ENCODE results near the gene ZNF567. TPM values are rescaled to one million over a fixed set of nuclear protein-coding genes. Genes with fewer than 3 reads are reported as not detected.

Gene ZNF567
- 1 to 10 TPM; 1.6 to 2.1 TPM for polyA plus RNA-seq

- Histone ChIP-seq H3K9me3 (ENCODE audit: control insufficient read depth in 2 of 2, insufficient read depth in 1 of 2, low read depth in 1 of 2, low read length in 1 of 2) (peaks cover 0 to 2% of the 10 kb centered on the region in 2 donors), H3K36me3 (ENCODE audit: control insufficient read depth in 2 of 2, insufficient read depth in 2 of 2, low read length in 1 of 2) (peaks cover under 1 to 11% of the 10 kb centered on the region in 2 donors)
- 0 to 1% methylated on average over 69 of the region's 69 CpGs for WGBS, 2 donors
Measured at GRCh38 chr19:36687214-36688056, at the start of gene ZNF567. Gene ZNF567 (plus strand): TSS chr19:36687612. CDS start chr19:36694868, 7,256 bp downstream.

GRCh38 chr19:36638862-36639510 lies 48.4 kb upstream of the ZNF567 start:
- 95 to 96% methylated on average over 5 of the region's 5 CpGs for WGBS, 2 donors
- Histone ChIP-seq H3K27me3 (ENCODE audit: control insufficient read depth in 1 of 2, insufficient read depth in 2 of 2, low read length in 2 of 2) (no peaks in the 10 kb centered on the region), H3K27ac (ENCODE audit: low read depth in 2 of 2, low read length in 1 of 2) (no peak overlapping the region), H3K4me1 (ENCODE audit: control insufficient read depth in 2 of 2, insufficient read depth in 2 of 2, low read length in 1 of 2) (no peaks in the 10 kb centered on the region), H3K4me3 (ENCODE audit: low read depth in 1 of 2, low read length in 2 of 2) (no peak overlapping the region), H3K9me3 (ENCODE audit: control insufficient read depth in 2 of 2, insufficient read depth in 1 of 2, low read depth in 1 of 2, low read length in 1 of 2) (peaks cover 16 to 32% of the 10 kb centered on the region in 2 donors), H3K36me3 (ENCODE audit: control insufficient read depth in 2 of 2, insufficient read depth in 2 of 2, low read length in 1 of 2) (peaks cover 0 to 6% of the 10 kb centered on the region in 2 donors)

More at GRCh38 chr19:36687214-36688056, at the start of gene ZNF567:
- no peaks in the 10 kb centered on the region for H3K4me1 ChIP-seq (ENCODE audit: control insufficient read depth in 2 of 2, insufficient read depth in 2 of 2, low read length in 1 of 2)
- H3K27ac ChIP-seq (ENCODE audit: low read depth in 2 of 2, low read length in 1 of 2) = peak within 1 kb of the TSS; percentile 71 to 94
- no peaks in the 10 kb centered on the region for H3K27me3 ChIP-seq (ENCODE audit: control insufficient read depth in 1 of 2, insufficient read depth in 2 of 2, low read length in 2 of 2)
- peak within 1 kb of the TSS; percentile 94 to 97 for H3K4me3 ChIP-seq (ENCODE audit: low read depth in 1 of 2, low read length in 2 of 2)

GRCh38 chr19:36646746-36647145 lies 40.7 kb upstream of the ZNF567 start:
- no peak overlapping the region for H3K4me3 ChIP-seq (ENCODE audit: low read depth in 1 of 2, low read length in 2 of 2)
- H3K27ac ChIP-seq (ENCODE audit: low read depth in 2 of 2, low read length in 1 of 2) = no peak overlapping the region
- peaks cover 10 to 16% of the 10 kb centered on the region in 2 donors for H3K36me3 ChIP-seq (ENCODE audit: control insufficient read depth in 2 of 2, insufficient read depth in 2 of 2, low read length in 1 of 2)
- no peaks in the 10 kb centered on the region for H3K4me1 ChIP-seq (ENCODE audit: control insufficient read depth in 2 of 2, insufficient read depth in 2 of 2, low read length in 1 of 2)
- H3K9me3 ChIP-seq (ENCODE audit: control insufficient read depth in 2 of 2, insufficient read depth in 1 of 2, low read depth in 1 of 2, low read length in 1 of 2) = peaks cover 11 to 40% of the 10 kb centered on the region in 2 donors
- 92 to 96% methylated on average over 2 of the region's 2 CpGs for WGBS, 2 donors
- no peaks in the 10 kb centered on the region for H3K27me3 ChIP-seq (ENCODE audit: control insufficient read depth in 1 of 2, insufficient read depth in 2 of 2, low read length in 2 of 2)

- peaks cover 18 to 20% of the 10 kb centered on the region in 2 donors for H3K36me3 ChIP-seq (ENCODE audit: control insufficient read depth in 2 of 2, insufficient read depth in 2 of 2, low read length in 1 of 2)
- 81 to 88% methylated on average over 1 of the region's 1 CpG for WGBS, 2 donors
- H3K4me3 ChIP-seq (ENCODE audit: low read depth in 1 of 2, low read length in 2 of 2) = no peak overlapping the region
- peaks cover 4 to 24% of the 10 kb centered on the region in 2 donors for H3K9me3 ChIP-seq (ENCODE audit: control insufficient read depth in 2 of 2, insufficient read depth in 1 of 2, low read depth in 1 of 2, low read length in 1 of 2)
- no peaks in the 10 kb centered on the region for H3K27me3 ChIP-seq (ENCODE audit: control insufficient read depth in 1 of 2, insufficient read depth in 2 of 2, low read length in 2 of 2)
- no peaks in the 10 kb centered on the region for H3K4me1 ChIP-seq (ENCODE audit: control insufficient read depth in 2 of 2, insufficient read depth in 2 of 2, low read length in 1 of 2)
- H3K27ac ChIP-seq (ENCODE audit: low read depth in 2 of 2, low read length in 1 of 2) = no peak overlapping the region
Measured at GRCh38 chr19:36652958-36653357, 34.5 kb upstream of the ZNF567 start.

- WGBS, 2 donors = 39 to 59% methylated on average over 14 of the region's 14 CpGs
- Histone ChIP-seq H3K4me3 (ENCODE audit: low read depth in 1 of 2, low read length in 2 of 2) (peak overlapping the region; percentile 82 to 88), H3K4me1 (ENCODE audit: control insufficient read depth in 2 of 2, insufficient read depth in 2 of 2, low read length in 1 of 2) (peaks cover 0 to 2% of the 10 kb centered on the region in 2 donors), H3K27ac (ENCODE audit: low read depth in 2 of 2, low read length in 1 of 2) (peak overlapping the region; percentile 40 to 63), H3K27me3 (ENCODE audit: control insufficient read depth in 1 of 2, insufficient read depth in 2 of 2, low read length in 2 of 2) (no peaks in the 10 kb centered on the region), H3K36me3 (ENCODE audit: control insufficient read depth in 2 of 2, insufficient read depth in 2 of 2, low read length in 1 of 2) (peaks cover 0 to 3% of the 10 kb centered on the region in 2 donors), H3K9me3 (ENCODE audit: control insufficient read depth in 2 of 2, insufficient read depth in 1 of 2, low read depth in 1 of 2, low read length in 1 of 2) (peaks cover 0 to 5% of the 10 kb centered on the region in 2 donors)
Measured at GRCh38 chr19:36665832-36666231, 21.6 kb upstream of the ZNF567 start.

- H3K27ac ChIP-seq (ENCODE audit: low read depth in 2 of 2, low read length in 1 of 2) = no peak overlapping the region
- no peaks in the 10 kb centered on the region for H3K27me3 ChIP-seq (ENCODE audit: control insufficient read depth in 1 of 2, insufficient read depth in 2 of 2, low read length in 2 of 2)
- WGBS, 2 donors = 87 to 89% methylated on average over 2 of the region's 2 CpGs
- H3K9me3 ChIP-seq (ENCODE audit: control insufficient read depth in 2 of 2, insufficient read depth in 1 of 2, low read depth in 1 of 2, low read length in 1 of 2) = peaks cover 9 to 11% of the 10 kb centered on the region in 2 donors
- peaks cover 0 to 2% of the 10 kb centered on the region in 2 donors for H3K4me1 ChIP-seq (ENCODE audit: control insufficient read depth in 2 of 2, insufficient read depth in 2 of 2, low read length in 1 of 2)
- H3K36me3 ChIP-seq (ENCODE audit: control insufficient read depth in 2 of 2, insufficient read depth in 2 of 2, low read length in 1 of 2) = peaks cover 0 to 8% of the 10 kb centered on the region in 2 donors
- H3K4me3 ChIP-seq (ENCODE audit: low read depth in 1 of 2, low read length in 2 of 2) = no peak overlapping the region
Measured at GRCh38 chr19:36668646-36669045, 18.8 kb upstream of the ZNF567 start.

- H3K27me3 ChIP-seq (ENCODE audit: control insufficient read depth in 1 of 2, insufficient read depth in 2 of 2, low read length in 2 of 2) = no peaks in the 10 kb centered on the region
- WGBS, 2 donors = 96 to 100% methylated on average over 1 of the region's 1 CpG
- H3K36me3 ChIP-seq (ENCODE audit: control insufficient read depth in 2 of 2, insufficient read depth in 2 of 2, low read length in 1 of 2) = peaks cover 0 to 8% of the 10 kb centered on the region in 2 donors
- H3K4me3 ChIP-seq (ENCODE audit: low read depth in 1 of 2, low read length in 2 of 2) = no peak overlapping the region
- peaks cover 9 to 11% of the 10 kb centered on the region in 2 donors for H3K9me3 ChIP-seq (ENCODE audit: control insufficient read depth in 2 of 2, insufficient read depth in 1 of 2, low read depth in 1 of 2, low read length in 1 of 2)
- H3K4me1 ChIP-seq (ENCODE audit: control insufficient read depth in 2 of 2, insufficient read depth in 2 of 2, low read length in 1 of 2) = no peaks in the 10 kb centered on the region
- H3K27ac ChIP-seq (ENCODE audit: low read depth in 2 of 2, low read length in 1 of 2) = no peak overlapping the region
Measured at GRCh38 chr19:36672368-36672767, 15.0 kb upstream of the ZNF567 start.

- peaks cover 11% of the 10 kb centered on the region in 2 donors for H3K9me3 ChIP-seq (ENCODE audit: control insufficient read depth in 2 of 2, insufficient read depth in 1 of 2, low read depth in 1 of 2, low read length in 1 of 2)
- no peaks in the 10 kb centered on the region for H3K4me1 ChIP-seq (ENCODE audit: control insufficient read depth in 2 of 2, insufficient read depth in 2 of 2, low read length in 1 of 2)
- peaks cover 3 to 8% of the 10 kb centered on the region in 2 donors for H3K36me3 ChIP-seq (ENCODE audit: control insufficient read depth in 2 of 2, insufficient read depth in 2 of 2, low read length in 1 of 2)
- H3K27ac ChIP-seq (ENCODE audit: low read depth in 2 of 2, low read length in 1 of 2) = no peak overlapping the region
- 92 to 96% methylated on average over 2 of the region's 2 CpGs for WGBS, 2 donors
- H3K4me3 ChIP-seq (ENCODE audit: low read depth in 1 of 2, low read length in 2 of 2) = no peak overlapping the region
- H3K27me3 ChIP-seq (ENCODE audit: control insufficient read depth in 1 of 2, insufficient read depth in 2 of 2, low read length in 2 of 2) = no peaks in the 10 kb centered on the region
Measured at GRCh38 chr19:36674201-36674600, 13.2 kb upstream of the ZNF567 start.

- Histone ChIP-seq H3K36me3 (ENCODE audit: control insufficient read depth in 2 of 2, insufficient read depth in 2 of 2, low read length in 1 of 2) (peaks cover 0 to 3% of the 10 kb centered on the region in 2 donors), H3K4me3 (ENCODE audit: low read depth in 1 of 2, low read length in 2 of 2) (no peak overlapping the region), H3K4me1 (ENCODE audit: control insufficient read depth in 2 of 2, insufficient read depth in 2 of 2, low read length in 1 of 2) (no peaks in the 10 kb centered on the region), H3K27me3 (ENCODE audit: control insufficient read depth in 1 of 2, insufficient read depth in 2 of 2, low read length in 2 of 2) (no peaks in the 10 kb centered on the region), H3K27ac (ENCODE audit: low read depth in 2 of 2, low read length in 1 of 2) (no peak overlapping the region), H3K9me3 (ENCODE audit: control insufficient read depth in 2 of 2, insufficient read depth in 1 of 2, low read depth in 1 of 2, low read length in 1 of 2) (peaks cover 2% of the 10 kb centered on the region in 2 donors)
Measured at GRCh38 chr19:36679455-36679854, 8.0 kb upstream of the ZNF567 start.

Data from esophagus (tissue), 2 donors.